CD8-positive, alpha-beta memory T cell (primary cell): ENCODE data around the gene SEC14L3. TPM values are rescaled to one million over a fixed set of nuclear protein-coding genes. Genes with fewer than 3 reads are reported as not detected.
A peak's percentile ranks its signal among the peaks of the same experiment; 100 is the strongest.

ENCODE experiments used
- CTCF ChIA-PET: fragments of 350-600 bp; sonication (Branson Sonifier 250); formaldehyde crosslinking; loops from one replicate; lab custom pipeline; 2021; ENCODE audit warnings: antibody characterized with exemption; lab: Charles Lee
- POLR2A ChIA-PET: fragments of 350-600 bp; sonication (Branson Sonifier 250); formaldehyde crosslinking; loops from one replicate; lab custom pipeline; 2021; ENCODE audit warnings: antibody characterized with exemption; lab: Charles Lee
- DNase-seq, 5 donors: peaks; one replicate each; pipeline versions ENCODE4 v3.0.0 to v3.0.0-alpha.2; 2020 to 2022; ENCODE audit warnings: mixed read lengths in 1 of 5
- H3K27ac ChIP-seq: one replicate; pipeline ENCODE4 v1.7.0; 2013; ENCODE audit warnings: low read depth, mild to moderate bottlenecking, low read length, moderate library complexity
- H3K27me3 ChIP-seq: 2 replicates; pipeline ENCODE4 v1.7.0; 2013; ENCODE audit warnings: low read length, mild to moderate bottlenecking; ENCODE audit not compliant: insufficient read depth, poor library complexity, severe bottlenecking
- H3K36me3 ChIP-seq: 2 replicates; pipeline ENCODE4 v1.7.0; 2013; ENCODE audit warnings: mild to moderate bottlenecking, low read length, moderate library complexity; ENCODE audit not compliant: insufficient read depth
- H3K4me1 ChIP-seq: 2 replicates; pipeline ENCODE4 v1.7.0; 2013; ENCODE audit warnings: mild to moderate bottlenecking, low read length, moderate library complexity; ENCODE audit not compliant: insufficient read depth
- H3K4me3 ChIP-seq: 2 replicates; pipeline ENCODE4 v1.7.0; 2013; ENCODE audit warnings: mild to moderate bottlenecking, low read length
- H3K9me3 ChIP-seq: 2 replicates; pipeline ENCODE4 v1.7.0; 2013; ENCODE audit warnings: mild to moderate bottlenecking, low read length
- H3K27ac Mint-ChIP-seq, 8 donors: one replicate each; pipeline ENCODE4 v1.8.0; 2020 to 2021; ENCODE audit warnings: mixed read lengths in 8 of 8, mild to moderate bottlenecking in 6 of 8, inconsistent platforms in 3 of 8, moderate library complexity in 3 of 8
- H3K27me3 Mint-ChIP-seq, 2 donors: one replicate each; pipeline ENCODE4 v1.8.0; 2020 to 2021; ENCODE audit warnings: mixed read lengths in 2 of 2, mild to moderate bottlenecking in 1 of 2, moderate library complexity in 1 of 2
- H3K36me3 Mint-ChIP-seq, 3 donors: one replicate each; pipeline ENCODE4 v1.8.0; 2020 to 2021; ENCODE audit warnings: mixed read lengths in 3 of 3, inconsistent platforms in 1 of 3, mild to moderate bottlenecking in 1 of 3
- H3K4me1 Mint-ChIP-seq, 3 donors: one replicate each; pipeline ENCODE4 v1.8.0; 2020 to 2021; ENCODE audit warnings: mixed read lengths in 3 of 3, inconsistent platforms in 1 of 3, mild to moderate bottlenecking in 1 of 3
- H3K4me3 Mint-ChIP-seq, 7 donors: one replicate each; pipeline ENCODE4 v1.8.0; 2020 to 2021; ENCODE audit warnings: mixed read lengths in 7 of 7, mild to moderate bottlenecking in 6 of 7, moderate library complexity in 4 of 7, inconsistent platforms in 2 of 7
- H3K9me3 Mint-ChIP-seq, 5 donors: one replicate each; pipeline ENCODE4 v1.8.0; 2020 to 2022; ENCODE audit warnings: mixed read lengths in 5 of 5, mild to moderate bottlenecking in 3 of 5, moderate library complexity in 2 of 5, inconsistent platforms in 1 of 5
- polyA plus RNA-seq: library from polyadenylated mRNA; unstranded; fragments of 300-500 nt; fragmentation: Illumina TruSeq; gene quantifications from one replicate; pipeline ENCODE4 v1.2.3, GENCODE V29; 2021
- total RNA-seq, 2 experiments: library from RNA; stranded (reverse); gene quantifications; one replicate each; pipeline ENCODE4 v1.2.3, GENCODE V29; 2021

SEC14L3 gene
- total and polyA plus RNA-seq, 3 experiments from 2014 or later, result not detected

- peak overlapping the region; percentile 84 for H3K27ac ChIP-seq
- no peaks in the 10 kb centered on the region for H3K36me3 ChIP-seq
- H3K27me3 ChIP-seq, result no peaks in the 10 kb centered on the region
- CTCF ChIA-PET, result interaction anchor here (0.8 to 4.7 kb wide), 5 partner anchors 9 to 133 kb away, joined by 3 to 30 read pairs (median 5); partner anchors contain the start of gene CASTOR1
- no peaks in the 10 kb centered on the region for H3K9me3 ChIP-seq
- POLR2A ChIA-PET, result interaction anchor here (0.5 kb wide), 1 partner anchor 439 kb away, joined by 3 read pairs; no protein-coding TSS in a partner anchor
- Mint-ChIP-seq H3K4me3 (peak overlapping the region; percentile 44 to 98 (median 95)), H3K27me3 (no peaks in the 10 kb centered on the region), H3K9me3 (no peaks in the 10 kb centered on the region), H3K27ac (peak overlapping the region in 7 of 8 donors; percentile 86 to 99 (median 95)), H3K36me3 (peaks cover 0 to 49% (median 12%) of the 10 kb centered on the region in 3 donors), H3K4me1 (peaks cover 45 to 56% (median 55%) of the 10 kb centered on the region in 3 donors)
- H3K4me1 ChIP-seq, result peaks cover 36% of the 10 kb centered on the region
- H3K4me3 ChIP-seq, result peak overlapping the region; percentile 4
- DNase-seq, result no peak
Measured at GRCh38 chr22:30421695-30422480, 49.9 kb downstream of the SEC14L3 start.

GRCh38 chr22:30420347-30421125 is 51.3 kb downstream of the SEC14L3 start:
- Histone ChIP-seq H3K9me3 (no peaks in the 10 kb centered on the region), H3K4me1 (peaks cover 28% of the 10 kb centered on the region), H3K27ac (no peak overlapping the region), H3K4me3 (no peak overlapping the region), H3K36me3 (no peaks in the 10 kb centered on the region), H3K27me3 (no peaks in the 10 kb centered on the region)
- Mint-ChIP-seq H3K4me1 (peaks cover 33 to 44% (median 41%) of the 10 kb centered on the region in 3 donors), H3K27me3 (no peaks in the 10 kb centered on the region), H3K36me3 (peaks cover 8 to 54% (median 20%) of the 10 kb centered on the region in 3 donors), H3K27ac (peak overlapping the region in 1 of 8 donors; percentile 40), H3K9me3 (no peaks in the 10 kb centered on the region), H3K4me3 (peak overlapping the region in 1 of 7 donors; percentile 73)
- POLR2A ChIA-PET, result no interaction called here
- no peak for DNase-seq
- CTCF ChIA-PET, result interaction anchor here (0.8 to 1.9 kb wide), 2 partner anchors 8 to 25 kb away, joined by 3 to 5 read pairs; no protein-coding TSS in a partner anchor

GRCh38 chr22:30416837-30417236 is 55.0 kb downstream of the SEC14L3 start:
- Mint-ChIP-seq H3K4me3 (no peak overlapping the region), H3K27ac (peak overlapping the region in 1 of 8 donors; percentile 35), H3K27me3 (no peaks in the 10 kb centered on the region), H3K9me3 (no peaks in the 10 kb centered on the region), H3K36me3 (peaks cover 8 to 61% (median 23%) of the 10 kb centered on the region in 3 donors), H3K4me1 (peaks cover 2 to 11% (median 8%) of the 10 kb centered on the region in 3 donors)
- CTCF ChIA-PET, result interaction anchor here (0.6 kb wide), 1 partner anchor 14 kb away, joined by 3 read pairs; no protein-coding TSS in a partner anchor
- DNase-seq, result no peak
- Histone ChIP-seq H3K9me3 (no peaks in the 10 kb centered on the region), H3K4me3 (no peak overlapping the region), H3K27ac (no peak overlapping the region), H3K27me3 (no peaks in the 10 kb centered on the region), H3K4me1 (peaks cover 15% of the 10 kb centered on the region), H3K36me3 (no peaks in the 10 kb centered on the region)
- POLR2A ChIA-PET, result no interaction called here

GRCh38 chr22:30416403-30416802 is 55.4 kb downstream of the SEC14L3 start:
- H3K27me3 Mint-ChIP-seq, result no peaks in the 10 kb centered on the region
- no peaks in the 10 kb centered on the region for H3K9me3 Mint-ChIP-seq
- H3K36me3 Mint-ChIP-seq, result peaks cover 8 to 58% (median 23%) of the 10 kb centered on the region in 3 donors
- H3K4me3 Mint-ChIP-seq, result no peak overlapping the region
- ChIA-PET CTCF (interaction anchor here (0.6 kb wide), 1 partner anchor 14 kb away, joined by 3 read pairs; no protein-coding TSS in a partner anchor), POLR2A (no interaction called here)
- H3K4me1 ChIP-seq, result peaks cover 15% of the 10 kb centered on the region
- no peak for DNase-seq
- H3K36me3 ChIP-seq, result no peaks in the 10 kb centered on the region
- H3K27ac ChIP-seq, result no peak overlapping the region
- peaks cover 2 to 8% (median 3%) of the 10 kb centered on the region in 3 donors for H3K4me1 Mint-ChIP-seq
- no peaks in the 10 kb centered on the region for H3K9me3 ChIP-seq
- H3K27ac Mint-ChIP-seq, result peak overlapping the region in 2 of 8 donors; percentile 68 to 91
- no peak overlapping the region for H3K4me3 ChIP-seq
- H3K27me3 ChIP-seq, result no peaks in the 10 kb centered on the region

GRCh38 chr22:30414525-30415047 is 57.2 kb downstream of the SEC14L3 start:
- no peak for DNase-seq
- H3K27ac ChIP-seq, result no peak overlapping the region
- peak overlapping the region in 1 of 7 donors; percentile 40 for H3K4me3 Mint-ChIP-seq
- H3K36me3 ChIP-seq, result no peaks in the 10 kb centered on the region
- H3K9me3 Mint-ChIP-seq, result no peaks in the 10 kb centered on the region
- H3K27me3 Mint-ChIP-seq, result no peaks in the 10 kb centered on the region
- peaks cover 8 to 52% (median 21%) of the 10 kb centered on the region in 3 donors for H3K36me3 Mint-ChIP-seq
- peaks cover 15% of the 10 kb centered on the region for H3K4me1 ChIP-seq
- H3K4me1 Mint-ChIP-seq, result no peaks in the 10 kb centered on the region
- H3K9me3 ChIP-seq, result no peaks in the 10 kb centered on the region
- ChIA-PET POLR2A (interaction anchor here (1.4 kb wide), 1 partner anchor 9 kb away, joined by 5 read pairs; no protein-coding TSS in a partner anchor), CTCF (interaction anchor here (1.1 to 1.4 kb wide), 4 partner anchors 10 to 151 kb away, joined by 3 to 5 read pairs (median 4); partner anchors contain the start of genes MTFP1 and SEC14L2)
- peak overlapping the region in 2 of 8 donors; percentile 2 to 30 for H3K27ac Mint-ChIP-seq
- no peak overlapping the region for H3K4me3 ChIP-seq
- no peaks in the 10 kb centered on the region for H3K27me3 ChIP-seq

GRCh38 chr22:30413745-30414524 is 57.9 kb downstream of the SEC14L3 start:
- ChIA-PET POLR2A (interaction anchor here (1.4 kb wide), 1 partner anchor 10 kb away, joined by 5 read pairs; no protein-coding TSS in a partner anchor), CTCF (interaction anchor here (1.1 to 3.3 kb wide), 6 partner anchors 11 to 150 kb away, joined by 3 to 12 read pairs (median 4); partner anchors contain the start of genes MTFP1 and SEC14L2)
- Mint-ChIP-seq H3K27me3 (no peaks in the 10 kb centered on the region), H3K36me3 (peaks cover 8 to 49% (median 21%) of the 10 kb centered on the region in 3 donors), H3K27ac (peak overlapping the region in 3 of 8 donors; percentile 12 to 81 (median 70)), H3K4me3 (no peak overlapping the region), H3K9me3 (no peaks in the 10 kb centered on the region), H3K4me1 (no peaks in the 10 kb centered on the region)
- Histone ChIP-seq H3K27me3 (no peaks in the 10 kb centered on the region), H3K9me3 (no peaks in the 10 kb centered on the region), H3K4me3 (no peak overlapping the region), H3K27ac (no peak overlapping the region), H3K36me3 (no peaks in the 10 kb centered on the region), H3K4me1 (peaks cover 15% of the 10 kb centered on the region)
- peak in 1 of 5 donors; percentile 33 for DNase-seq

GRCh38 chr22:30413001-30413400 is 58.8 kb downstream of the SEC14L3 start:
- Mint-ChIP-seq H3K27me3 (no peaks in the 10 kb centered on the region), H3K27ac (peak overlapping the region in 3 of 8 donors; percentile 3 to 70 (median 64)), H3K4me3 (peak overlapping the region in 1 of 7 donors; percentile 11), H3K36me3 (peaks cover 8 to 43% (median 19%) of the 10 kb centered on the region in 3 donors), H3K9me3 (no peaks in the 10 kb centered on the region), H3K4me1 (no peaks in the 10 kb centered on the region)
- H3K4me3 ChIP-seq, result no peak overlapping the region
- no peaks in the 10 kb centered on the region for H3K9me3 ChIP-seq
- no peak overlapping the region for H3K27ac ChIP-seq
- CTCF ChIA-PET, result interaction anchor here (0.7 to 3.3 kb wide), 4 partner anchors 8 to 125 kb away, joined by 3 to 12 read pairs (median 4); no protein-coding TSS in a partner anchor
- H3K36me3 ChIP-seq, result no peaks in the 10 kb centered on the region
- peaks cover 15% of the 10 kb centered on the region for H3K4me1 ChIP-seq
- POLR2A ChIA-PET, result no interaction called here
- no peak for DNase-seq
- no peaks in the 10 kb centered on the region for H3K27me3 ChIP-seq
